GM19455 (cell line): ENCODE measurements around the gene VSTM2B.
"Not testable (repeated sequence)": the region's sequence is repeated elsewhere in the genome, so short reads cannot be mapped to it uniquely, and the experiment has no call there.

ENCODE experiments used
- ATAC-seq: cut with Tn5 transposase; IDR thresholded peaks from one replicate; pipeline ENCODE4 v1.9.1; 2021; ENCODE audit not compliant: unreplicated experiment

VSTM2B gene

DNA sequence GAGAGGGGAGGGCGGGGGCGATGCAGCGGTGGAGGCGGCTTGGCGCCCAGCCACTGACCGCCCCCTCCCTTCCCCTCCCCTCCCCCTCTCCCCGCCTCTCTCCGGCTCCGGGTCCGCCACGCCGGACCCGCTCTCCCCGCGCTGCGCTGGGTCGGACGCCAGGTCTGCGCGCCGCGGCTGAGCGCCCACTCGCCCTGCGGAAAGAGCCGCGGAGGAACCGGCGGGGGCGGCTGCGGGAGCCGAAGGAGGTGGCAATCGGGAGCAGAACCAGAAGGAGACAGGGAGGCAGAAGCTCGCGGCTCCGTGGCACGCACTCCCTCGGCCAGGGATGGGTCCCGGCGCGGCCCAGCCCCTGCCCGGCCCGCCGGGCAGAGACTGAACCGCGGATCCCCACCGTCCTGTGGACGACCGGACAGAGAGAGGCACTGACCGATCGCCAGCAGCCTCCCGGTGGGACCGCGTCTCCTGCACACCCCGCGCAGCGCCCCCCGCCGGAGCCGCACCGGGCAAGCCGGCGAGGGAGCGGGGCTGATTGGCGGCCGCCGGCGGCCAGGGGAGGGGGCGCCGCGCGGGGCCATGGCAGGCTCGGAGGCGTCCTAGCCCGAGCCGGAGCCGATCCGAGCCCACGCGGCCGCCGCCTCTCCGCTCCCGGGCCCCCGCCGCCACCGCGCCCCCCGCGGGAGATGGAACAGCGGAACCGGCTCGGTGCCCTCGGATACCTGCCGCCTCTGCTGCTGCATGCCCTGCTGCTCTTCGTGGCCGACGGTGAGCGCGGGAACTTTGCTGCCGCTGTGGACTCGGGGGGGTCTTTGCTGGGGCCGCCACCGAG is at the start of gene VSTM2B:
TSS of gene VSTM2B (plus strand) at position 94 of the 829 bp plus-strand sequence. CDS start at position 684, 590 bp downstream.
- ATAC-seq = no peak

DNA sequence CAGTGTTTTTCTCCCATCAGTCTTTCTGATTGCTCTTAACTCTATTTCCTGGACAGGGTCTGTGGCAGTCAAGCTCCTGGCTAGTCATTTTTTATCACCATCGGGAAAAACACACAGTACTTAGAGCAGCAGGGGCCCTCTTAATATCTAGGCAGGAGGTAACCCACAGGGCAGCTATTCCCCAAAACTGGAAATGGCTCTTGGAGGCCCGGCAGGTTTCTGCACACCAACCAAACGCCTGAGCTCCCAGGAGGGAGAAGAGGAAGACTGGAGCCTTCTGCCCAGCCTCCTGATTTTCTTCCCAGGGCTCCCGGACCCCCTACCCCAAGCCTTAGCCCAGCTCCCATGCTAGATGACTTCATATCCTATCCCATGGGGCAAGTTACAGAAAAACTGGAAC is 49.3 kb upstream of the VSTM2B start:
- ATAC-seq = no peak

GRCh38 chr19:29477831-29478577 is 47.8 kb upstream of the VSTM2B start:
- no peak for ATAC-seq

GRCh38 chr19:29478578-29479565 is 46.9 kb upstream of the VSTM2B start:
- no peak for ATAC-seq

DNA sequence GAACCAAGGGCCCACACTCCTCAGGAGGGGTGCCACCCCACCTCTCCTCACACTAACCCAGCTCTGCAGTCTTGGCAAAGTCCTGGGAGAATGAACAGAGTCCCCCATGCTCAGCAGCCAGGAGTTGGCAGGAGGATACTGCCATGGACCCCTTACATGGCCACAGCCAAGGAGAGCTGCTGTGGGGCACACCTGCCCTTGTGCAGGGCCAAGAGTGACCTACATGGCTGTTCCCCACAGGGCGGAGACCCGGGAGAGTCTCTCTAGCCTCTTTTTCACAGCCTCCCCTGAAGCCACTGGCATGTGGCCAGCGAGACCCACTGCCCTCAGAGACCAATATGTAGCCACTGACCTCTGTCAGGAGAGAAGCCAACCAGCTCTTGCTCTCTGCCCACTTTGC is 45.9 kb upstream of the VSTM2B start:
- ATAC-seq = no peak

DNA sequence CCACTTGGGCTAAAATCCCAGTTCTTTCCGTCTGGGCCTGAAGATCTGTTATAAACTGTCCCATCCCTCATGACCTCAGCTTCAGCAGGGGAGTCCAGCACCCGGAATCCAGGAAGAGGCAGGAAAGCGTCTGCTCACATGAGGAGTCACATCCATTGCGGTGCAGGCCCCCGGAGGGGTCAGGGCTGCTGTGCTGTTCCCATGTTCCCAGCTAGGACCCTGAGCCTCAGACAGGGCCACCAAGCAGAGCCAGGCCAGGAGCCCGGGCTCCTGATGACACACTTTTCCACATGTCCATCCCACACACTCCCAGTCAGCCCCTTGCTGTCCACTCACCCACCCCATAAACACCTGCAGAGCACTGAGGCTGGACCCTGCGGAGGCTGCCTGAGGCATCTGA is 45.3 kb upstream of the VSTM2B start:
- no peak for ATAC-seq

DNA sequence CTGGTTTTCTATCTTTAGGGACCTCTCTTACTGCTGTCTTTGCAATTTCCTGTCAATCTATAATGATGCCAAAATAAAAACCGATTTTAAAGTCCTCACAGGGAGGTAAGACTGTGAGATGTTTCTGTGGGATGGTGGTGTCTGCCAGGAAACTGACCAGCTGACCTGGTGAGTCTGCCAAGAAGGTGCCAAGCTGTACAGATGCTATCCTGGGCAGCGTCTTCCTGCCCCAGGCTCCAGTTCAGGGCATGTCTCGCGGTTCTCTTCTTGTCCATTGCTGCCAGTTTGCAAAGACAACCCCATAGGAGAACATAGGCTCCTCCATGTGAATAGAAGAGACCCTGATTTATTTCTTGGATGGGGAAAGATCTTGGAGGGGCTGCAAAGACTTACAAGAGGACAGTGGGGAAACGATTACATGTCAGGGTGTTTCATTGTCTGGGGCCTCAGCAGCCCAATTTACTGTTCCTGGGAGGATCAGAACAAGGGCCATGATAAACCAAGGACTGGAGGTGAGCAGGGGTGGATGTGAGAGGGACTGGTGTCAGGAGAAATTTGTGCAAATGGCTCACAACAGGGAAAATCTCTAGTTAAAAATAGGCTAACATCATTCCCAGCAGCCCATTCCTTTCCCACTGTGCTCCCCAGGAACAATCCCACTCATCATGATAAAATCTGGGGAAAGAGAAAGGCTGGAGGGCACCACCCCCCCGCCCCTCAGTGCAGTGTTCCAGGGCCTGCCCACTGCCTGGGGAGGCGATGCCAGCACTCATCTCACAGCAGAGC is 42.7 kb upstream of the VSTM2B start:
- no peak for ATAC-seq

DNA sequence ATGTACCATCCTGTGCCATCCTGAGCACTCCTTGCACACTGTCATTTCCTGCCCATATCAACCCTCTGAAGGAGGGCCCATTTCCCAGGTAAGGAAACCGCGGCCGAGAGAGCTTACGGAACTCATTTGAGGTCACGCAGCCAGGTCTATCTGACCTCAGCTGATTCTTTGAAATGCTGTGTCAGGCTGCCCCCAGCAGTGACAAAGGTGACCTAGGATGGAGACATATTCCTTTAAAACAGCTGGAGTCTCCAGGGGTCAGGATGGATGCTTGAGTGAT is 42.2 kb upstream of the VSTM2B start:
- ATAC-seq = no peak

DNA sequence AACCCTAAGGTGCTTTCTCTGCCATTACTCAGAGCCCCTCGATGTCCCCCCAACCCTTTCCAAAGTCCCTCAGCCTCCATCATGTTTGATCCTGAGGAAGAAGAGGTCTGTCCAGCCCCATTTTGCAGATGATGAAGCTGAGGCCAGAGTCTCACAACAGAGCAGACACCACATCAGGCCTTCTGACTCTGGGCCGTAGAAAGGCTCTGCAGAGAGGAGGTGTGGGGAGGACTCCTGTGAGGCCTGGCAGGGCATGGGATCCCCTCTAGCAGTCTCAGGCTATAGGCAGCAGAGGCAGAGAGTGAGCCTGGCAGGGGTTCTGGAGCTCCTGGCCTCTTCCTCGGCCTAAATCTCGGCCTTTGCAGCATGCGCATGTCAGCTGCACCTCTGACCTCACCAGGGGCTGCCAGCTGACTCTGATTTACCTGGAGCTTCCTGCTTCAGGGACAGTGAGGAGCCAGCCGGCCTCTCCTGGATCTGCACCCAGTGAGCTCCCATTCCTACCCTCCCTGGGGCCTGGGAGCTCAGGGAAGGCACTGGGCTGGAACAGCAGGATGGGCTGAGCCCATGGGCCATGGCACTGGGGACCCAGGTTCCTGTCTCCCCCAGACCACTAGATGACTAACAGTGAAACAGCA is 41.7 kb upstream of the VSTM2B start:
- no peak for ATAC-seq

GRCh38 chr19:29484876-29485275 is 40.9 kb upstream of the VSTM2B start:
- ATAC-seq = no peak

DNA sequence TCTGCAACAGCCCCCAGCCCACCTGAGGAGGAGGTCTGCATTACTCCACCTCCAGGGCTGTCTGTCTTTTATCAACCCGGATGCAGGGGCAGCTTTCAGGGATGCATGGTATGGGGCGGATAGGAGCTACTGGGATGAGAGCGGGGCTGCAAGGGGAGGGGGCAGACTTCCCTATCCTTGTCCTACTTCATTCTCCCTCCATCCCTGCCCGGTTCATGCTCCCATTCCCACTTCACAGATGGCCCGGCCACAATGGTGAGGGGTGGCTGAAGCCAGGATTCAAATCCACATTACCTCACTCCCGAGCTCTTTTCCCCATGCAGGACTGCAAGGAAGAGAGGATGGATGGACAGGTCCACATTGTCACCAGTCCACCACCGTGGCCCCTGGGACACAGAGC is 40.5 kb upstream of the VSTM2B start:
- no peak for ATAC-seq

- not testable (repeated sequence) for ATAC-seq
These were observed 38.8 kb upstream of the VSTM2B start for GRCh38 chr19:29486961-29487360.

DNA sequence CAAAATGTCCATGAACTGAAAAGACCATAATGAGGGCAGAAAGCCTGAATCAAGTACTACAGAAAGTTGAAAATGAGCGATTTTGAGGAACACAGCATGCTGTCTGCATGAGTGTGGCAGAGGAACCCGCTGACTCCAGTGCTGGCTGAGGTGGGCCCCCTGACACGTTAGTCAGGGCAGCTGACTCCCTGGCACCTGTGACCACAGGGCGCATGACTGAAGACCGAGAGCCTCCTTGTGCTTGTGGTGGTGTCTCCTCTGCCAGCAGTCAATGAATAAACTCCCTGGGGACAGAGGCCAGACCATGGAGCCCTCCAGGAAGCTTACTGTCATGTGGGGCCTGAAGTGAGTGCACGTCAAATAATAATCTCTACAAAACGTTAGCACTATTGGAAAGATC is 38.4 kb upstream of the VSTM2B start:
- ATAC-seq = no peak

- ATAC-seq = no peak
These were observed 37.5 kb upstream of the VSTM2B start for GRCh38 chr19:29488316-29488715.

DNA sequence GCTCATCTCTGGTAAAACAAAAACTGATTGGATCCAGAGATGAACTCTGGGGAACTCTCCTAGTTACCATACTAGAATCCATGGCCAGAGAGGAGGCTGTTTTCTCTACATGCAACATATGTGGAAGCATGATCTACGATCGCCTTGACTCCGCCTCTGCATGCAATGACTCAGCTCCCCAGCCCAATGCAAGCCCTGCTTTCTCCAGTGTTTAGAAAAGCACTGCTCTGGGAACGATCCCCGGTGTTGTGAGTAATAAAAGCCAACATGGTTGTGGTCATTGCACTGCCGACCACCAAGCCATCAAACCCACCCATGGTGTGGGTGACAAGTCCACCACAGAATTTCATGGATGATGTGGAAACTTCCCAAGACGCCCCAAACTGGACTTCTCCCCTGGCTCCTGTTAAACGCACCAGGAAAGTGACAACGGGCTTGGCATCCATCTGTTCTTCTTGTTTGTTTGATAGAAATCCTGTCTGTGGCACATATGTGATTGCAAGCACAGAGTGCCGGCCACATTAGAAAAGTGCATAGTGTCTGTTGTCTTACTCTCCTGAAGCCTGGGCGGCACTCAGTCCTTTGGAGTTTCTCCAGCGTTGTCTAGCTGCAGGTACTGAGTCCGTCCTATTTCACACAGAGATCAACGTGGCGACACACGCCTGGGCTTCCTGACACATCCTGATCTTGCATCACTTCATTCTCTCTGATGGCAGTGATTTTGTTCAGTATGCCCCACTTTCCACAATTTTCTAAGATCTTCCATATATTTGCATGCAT is 36.4 kb upstream of the VSTM2B start:
- no peak for ATAC-seq

DNA sequence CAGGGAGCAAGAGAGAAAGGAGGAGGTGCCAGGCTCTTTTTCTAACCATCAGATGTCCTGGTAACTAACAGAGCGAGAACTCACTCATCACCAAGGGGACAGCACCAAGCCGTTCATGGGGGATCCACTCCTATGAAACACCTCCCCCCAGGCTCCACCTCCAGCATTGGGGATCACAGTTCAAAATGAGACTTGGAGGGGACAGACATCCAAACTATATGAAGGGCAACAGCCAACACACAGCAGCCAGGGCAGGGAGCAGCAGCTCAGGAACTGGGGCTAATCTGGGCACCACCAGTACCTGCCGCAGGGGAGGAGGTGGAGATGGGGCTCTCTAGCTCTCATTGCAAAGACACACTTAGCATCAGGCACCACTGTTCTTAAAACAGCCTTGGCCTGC is 34.3 kb upstream of the VSTM2B start:
- ATAC-seq = no peak

GRCh38 chr19:29491995-29492577 is 33.7 kb upstream of the VSTM2B start:
- ATAC-seq = no peak

DNA sequence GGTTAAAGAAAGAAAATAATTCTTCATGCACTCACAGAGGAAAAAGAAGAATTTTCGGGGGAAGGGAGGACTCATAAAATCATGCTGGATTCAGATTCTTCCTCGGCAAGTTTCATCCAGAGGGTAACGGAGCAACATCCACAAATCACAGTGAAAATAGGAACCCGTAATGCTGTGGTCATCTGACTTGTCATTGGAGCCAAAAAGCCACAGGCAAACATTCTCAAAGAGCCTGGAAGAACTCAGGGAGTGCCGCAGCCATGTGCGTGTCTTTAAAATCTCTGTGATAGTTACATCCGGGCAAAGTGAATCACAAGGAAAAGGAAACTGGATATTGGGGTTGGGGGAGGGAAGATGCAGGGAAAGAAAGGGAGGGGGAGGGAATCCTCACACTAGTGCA is 33.0 kb upstream of the VSTM2B start:
- ATAC-seq = no peak

DNA sequence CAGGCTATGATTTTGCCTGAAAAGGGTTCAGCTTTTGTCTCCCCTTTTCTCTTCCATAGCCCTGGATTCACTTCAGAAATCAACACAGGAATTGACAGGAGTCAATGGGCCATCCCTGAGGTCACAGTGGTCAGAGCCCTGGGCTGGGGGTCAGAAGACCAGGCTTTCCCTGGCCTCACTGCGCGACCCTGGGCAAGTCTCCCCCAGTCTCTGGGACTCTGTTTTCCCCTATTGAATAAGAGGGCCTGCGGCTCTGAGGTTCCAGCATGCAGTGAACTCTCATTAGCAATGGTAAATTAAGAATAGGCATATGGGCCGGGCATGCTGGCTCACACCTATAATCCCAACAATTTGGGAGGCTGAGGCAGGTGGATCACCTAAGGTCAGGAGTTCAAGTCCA is 30.7 kb upstream of the VSTM2B start:
- no peak for ATAC-seq
